GM21825 (cell line): ENCODE measurements around the gene NAT10.

ENCODE experiments used
- ATAC-seq: cut with Tn5 transposase; IDR thresholded peaks from one replicate; pipeline ENCODE4 v1.9.1; 2021; ENCODE audit warnings: mild to moderate bottlenecking, moderate library complexity; ENCODE audit not compliant: unreplicated experiment

NAT10 gene

GRCh38 chr11:34185926-34186841 is 80.8 kb downstream of the NAT10 start:
- ATAC-seq: no peak

GRCh38 chr11:34188181-34188580 is 82.8 kb downstream of the NAT10 start:
- ATAC-seq: no peak

- ATAC-seq: no peak
Measured at GRCh38 chr11:34189191-34189590, 83.8 kb downstream of the NAT10 start.

GRCh38 chr11:34190192-34191139 is 85.0 kb downstream of the NAT10 start:
- ATAC-seq: no peak

- no peak for ATAC-seq
Measured at GRCh38 chr11:34191578-34191977, 86.1 kb downstream of the NAT10 start.

GRCh38 chr11:34192481-34193401 is 87.3 kb downstream of the NAT10 start:
- ATAC-seq: no peak

GRCh38 chr11:34194576-34195335 is 89.3 kb downstream of the NAT10 start:
- no peak for ATAC-seq
